Stomach smooth muscle (tissue), 2 donors: Measurements from ENCODE around the gene PRMT5.

Experiments used
- H3K27ac ChIP-seq: one replicate; pipeline ENCODE4 v1.7.0; 2013; ENCODE audit warnings: mild to moderate bottlenecking, low read length, inconsistent platforms
- H3K27me3 ChIP-seq, 2 donors: one replicate each; pipeline ENCODE4 v1.7.0; 2013; ENCODE audit warnings: low read length in 2 of 2; ENCODE audit not compliant: insufficient read depth in 2 of 2, control insufficient read depth in 1 of 2
- H3K36me3 ChIP-seq, 2 donors: one replicate each; pipeline ENCODE4 v1.7.0; 2013; ENCODE audit warnings: low read length in 2 of 2; ENCODE audit not compliant: control insufficient read depth in 2 of 2, insufficient read depth in 2 of 2
- H3K4me1 ChIP-seq: one replicate; pipeline ENCODE4 v1.7.0; 2013; ENCODE audit warnings: low read length; ENCODE audit not compliant: control insufficient read depth, insufficient read depth
- H3K4me3 ChIP-seq, 2 donors: one replicate each; pipeline ENCODE4 v1.7.0; 2013; ENCODE audit warnings: low read length in 2 of 2
- H3K9ac ChIP-seq, 2 donors: one replicate each; pipeline ENCODE4 v1.7.0; 2013; ENCODE audit warnings: low read length in 2 of 2, mild to moderate bottlenecking in 1 of 2
- H3K9me3 ChIP-seq, 2 donors: one replicate each; pipeline ENCODE4 v1.7.0; 2013; ENCODE audit warnings: low read length in 2 of 2; ENCODE audit not compliant: control insufficient read depth in 2 of 2
- donor health status: healthy.
- donor health status: Pancreatic carcinoma.

The PRMT5 gene

GRCh38 chr14:22929104-22929960 lies at the start of gene PRMT5:
Gene PRMT5 (minus strand): TSS chr14:22929376. CDS start chr14:22929361, 15 bp downstream.
- peak within 1 kb of the TSS; percentile 99 to 100 for H3K4me3 ChIP-seq
- peaks cover 18% of the 10 kb centered on the region for H3K4me1 ChIP-seq
- H3K27me3 ChIP-seq = no peaks in the 10 kb centered on the region
- H3K27ac ChIP-seq = peak within 1 kb of the TSS; percentile 92
- H3K9ac ChIP-seq = peak within 1 kb of the TSS; percentile 97 to 99
- H3K9me3 ChIP-seq = no peaks in the 10 kb centered on the region
- H3K36me3 ChIP-seq = peaks cover 14 to 18% of the 10 kb centered on the region in 2 donors

GRCh38 chr14:22978487-22978837 lies 49.3 kb upstream of the PRMT5 start:
- Histone ChIP-seq H3K36me3 (peaks cover 0 to 4% of the 10 kb centered on the region in 2 donors), H3K9ac (no peak overlapping the region), H3K4me3 (no peak overlapping the region), H3K27me3 (peaks cover 0 to 10% of the 10 kb centered on the region in 2 donors), H3K9me3 (no peaks in the 10 kb centered on the region), H3K4me1 (peaks cover 55% of the 10 kb centered on the region), H3K27ac (peak overlapping the region; percentile 58)

GRCh38 chr14:22977684-22978486 lies 48.7 kb upstream of the PRMT5 start:
- H3K4me3 ChIP-seq = no peak overlapping the region

DNA sequence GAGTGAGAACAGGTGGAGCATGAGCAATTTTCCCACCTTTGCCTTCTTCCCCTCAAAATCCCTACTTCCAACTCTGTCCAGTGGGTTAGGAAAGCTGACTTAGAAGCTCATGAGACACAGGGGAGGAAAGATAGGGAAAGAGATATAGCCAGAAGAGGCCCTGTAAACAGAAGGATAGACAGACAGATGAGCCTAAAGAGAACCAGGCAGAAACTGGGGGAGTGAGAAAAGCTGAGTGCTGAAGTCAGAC lies 48.2 kb upstream of the PRMT5 start:
- Histone ChIP-seq H3K4me3 (no peak overlapping the region), H3K27ac (peak overlapping the region; percentile 58), H3K27me3 (peaks cover 0 to 10% of the 10 kb centered on the region in 2 donors), H3K4me1 (peaks cover 45% of the 10 kb centered on the region), H3K9ac (no peak overlapping the region), H3K36me3 (peaks cover 0 to 6% of the 10 kb centered on the region in 2 donors), H3K9me3 (no peaks in the 10 kb centered on the region)

More at GRCh38 chr14:22977684-22978486, 48.7 kb upstream of the PRMT5 start:
- Histone ChIP-seq H3K4me1 (peaks cover 49% of the 10 kb centered on the region), H3K27me3 (peaks cover 0 to 10% of the 10 kb centered on the region in 2 donors), H3K27ac (peak overlapping the region; percentile 58), H3K9me3 (no peaks in the 10 kb centered on the region), H3K9ac (no peak overlapping the region), H3K36me3 (peaks cover 0 to 6% of the 10 kb centered on the region in 2 donors)

- peaks cover 0 to 10% of the 10 kb centered on the region in 2 donors for H3K36me3 ChIP-seq
- peaks cover 0 to 10% of the 10 kb centered on the region in 2 donors for H3K27me3 ChIP-seq
- no peaks in the 10 kb centered on the region for H3K9me3 ChIP-seq
- H3K4me3 ChIP-seq = no peak overlapping the region
- H3K4me1 ChIP-seq = peaks cover 42% of the 10 kb centered on the region
- peak overlapping the region; percentile 58 for H3K27ac ChIP-seq
- H3K9ac ChIP-seq = no peak overlapping the region
These were observed 47.7 kb upstream of the PRMT5 start for GRCh38 chr14:22976620-22977433.

DNA sequence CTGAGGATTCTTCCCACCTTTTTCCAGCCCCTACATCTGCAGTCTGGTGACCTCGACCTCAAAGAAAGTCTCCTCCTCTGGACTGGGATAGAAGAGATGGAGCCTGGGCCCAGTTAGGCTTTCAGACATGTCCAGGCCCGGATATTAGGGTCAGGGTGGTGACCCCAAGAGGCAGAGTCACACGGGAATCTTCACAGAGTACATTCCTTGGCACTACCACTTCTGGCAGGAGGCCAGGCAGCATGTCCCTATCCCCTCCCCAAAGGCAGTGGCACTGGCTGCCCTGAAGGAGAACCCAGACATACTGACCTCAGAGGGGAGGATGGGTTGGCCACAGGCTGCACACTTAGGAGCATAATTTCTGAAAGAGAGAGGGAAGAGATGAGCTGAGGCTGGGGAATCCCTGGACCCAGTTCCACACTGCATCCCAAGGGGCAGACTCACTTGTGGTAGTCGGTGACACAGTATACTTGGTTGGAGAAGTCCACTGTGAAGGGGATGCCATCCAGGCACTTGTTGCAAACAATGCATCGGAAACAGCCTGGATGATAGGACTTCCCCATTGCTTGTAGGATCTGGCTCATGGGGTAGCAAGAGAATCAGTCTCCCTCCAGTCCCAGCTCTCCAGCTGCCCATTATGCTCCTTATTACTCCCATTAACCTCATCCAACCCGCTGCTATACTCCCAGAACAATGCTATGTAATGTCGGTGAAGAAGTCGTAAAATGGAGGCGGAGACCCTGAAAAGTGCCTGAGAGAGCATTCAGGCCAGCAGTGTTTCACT lies 45.5 kb upstream of the PRMT5 start:
- Histone ChIP-seq H3K27ac (no peak overlapping the region), H3K4me3 (no peak overlapping the region), H3K9ac (no peak overlapping the region), H3K9me3 (no peaks in the 10 kb centered on the region), H3K4me1 (peaks cover 28% of the 10 kb centered on the region), H3K27me3 (no peaks in the 10 kb centered on the region), H3K36me3 (peaks cover 0 to 10% of the 10 kb centered on the region in 2 donors)

DNA sequence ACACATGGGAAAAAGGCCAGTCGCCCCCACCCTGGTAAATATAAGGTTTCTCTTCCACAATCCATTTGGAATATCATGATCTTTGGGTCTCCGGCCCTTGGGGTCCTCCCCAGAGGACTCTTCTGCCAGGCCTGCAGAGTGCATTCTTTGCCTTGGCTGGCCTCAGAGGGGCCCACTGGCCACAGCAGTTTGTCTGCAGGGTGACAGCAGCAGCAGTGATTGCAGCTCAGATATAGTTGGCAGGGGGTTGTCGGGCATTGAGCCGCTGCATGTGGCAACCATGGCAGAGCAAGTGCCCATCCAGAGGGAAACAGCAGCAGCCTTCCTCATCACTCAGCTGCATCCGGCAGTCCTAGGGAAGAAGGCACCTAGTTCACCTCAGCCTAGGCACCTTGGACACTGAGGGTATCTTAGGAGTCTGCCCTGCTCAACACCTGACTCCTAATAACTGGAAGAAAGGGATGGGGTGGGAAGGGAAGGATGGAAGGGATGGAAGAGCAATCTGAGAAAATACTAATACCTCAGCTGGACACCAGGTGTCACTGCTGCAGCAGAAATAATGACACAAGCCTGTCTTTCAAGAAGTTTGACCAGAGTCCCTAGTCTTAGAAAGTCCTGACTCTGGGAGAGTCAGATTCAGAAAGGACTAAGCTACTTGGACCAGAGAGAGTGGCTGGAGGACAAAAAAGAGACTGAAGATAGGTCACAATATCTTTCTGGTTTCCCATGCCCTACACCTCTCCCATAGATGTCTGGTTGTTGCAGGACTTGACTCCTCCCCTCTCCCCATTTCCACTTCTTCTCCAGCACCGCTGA lies 44.2 kb upstream of the PRMT5 start:
- no peaks in the 10 kb centered on the region for H3K27me3 ChIP-seq
- no peak overlapping the region for H3K4me3 ChIP-seq
- H3K4me1 ChIP-seq = peaks cover 22% of the 10 kb centered on the region
- no peak overlapping the region for H3K27ac ChIP-seq
- no peaks in the 10 kb centered on the region for H3K9me3 ChIP-seq
- peaks cover 0 to 10% of the 10 kb centered on the region in 2 donors for H3K36me3 ChIP-seq
- no peak overlapping the region for H3K9ac ChIP-seq

DNA sequence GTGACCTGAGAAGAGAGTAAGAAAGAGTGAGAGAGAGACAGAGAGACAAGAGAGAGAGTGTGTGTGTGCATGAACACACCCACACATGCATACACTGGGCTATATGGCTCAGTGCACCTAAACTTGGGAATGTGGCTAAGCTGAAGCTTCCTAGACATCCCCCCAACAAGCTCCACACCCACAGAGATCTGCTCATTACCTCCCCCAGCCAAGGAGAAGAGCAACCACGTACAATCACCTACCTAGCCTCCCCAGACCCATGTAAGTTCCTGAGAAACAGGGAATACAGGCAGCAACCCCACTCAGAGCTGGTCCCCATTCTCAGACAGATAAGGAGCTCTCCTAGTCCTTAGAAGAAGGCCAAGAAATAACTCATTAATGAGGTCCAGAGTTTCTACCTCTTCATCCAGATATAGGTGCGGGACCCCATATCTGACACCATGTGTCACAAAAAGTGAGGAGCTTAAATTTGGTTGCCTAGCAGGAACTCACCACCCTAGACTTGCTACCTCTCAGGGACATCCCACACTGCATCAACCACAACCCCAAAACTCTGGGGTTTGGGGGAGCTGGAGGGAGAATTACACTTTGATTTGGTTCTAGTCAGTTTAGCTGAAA lies 43.2 kb upstream of the PRMT5 start:
- no peak overlapping the region for H3K9ac ChIP-seq

GRCh38 chr14:22971152-22971551 lies 42.0 kb upstream of the PRMT5 start:
- Histone ChIP-seq H3K4me1 (peaks cover 3% of the 10 kb centered on the region), H3K4me3 (no peak overlapping the region), H3K27me3 (no peaks in the 10 kb centered on the region), H3K9ac (no peak overlapping the region), H3K36me3 (peaks cover 0 to 10% of the 10 kb centered on the region in 2 donors), H3K27ac (no peak overlapping the region), H3K9me3 (no peaks in the 10 kb centered on the region)

More for the DNA sequence above, 43.2 kb upstream of the PRMT5 start:
- Histone ChIP-seq H3K9me3 (no peaks in the 10 kb centered on the region), H3K4me1 (peaks cover 14% of the 10 kb centered on the region), H3K27ac (no peak overlapping the region), H3K4me3 (no peak overlapping the region), H3K36me3 (peaks cover 0 to 10% of the 10 kb centered on the region in 2 donors), H3K27me3 (no peaks in the 10 kb centered on the region)
